ENCODE measurements around the gene LRRC8D.

LRRC8D gene

DNA sequence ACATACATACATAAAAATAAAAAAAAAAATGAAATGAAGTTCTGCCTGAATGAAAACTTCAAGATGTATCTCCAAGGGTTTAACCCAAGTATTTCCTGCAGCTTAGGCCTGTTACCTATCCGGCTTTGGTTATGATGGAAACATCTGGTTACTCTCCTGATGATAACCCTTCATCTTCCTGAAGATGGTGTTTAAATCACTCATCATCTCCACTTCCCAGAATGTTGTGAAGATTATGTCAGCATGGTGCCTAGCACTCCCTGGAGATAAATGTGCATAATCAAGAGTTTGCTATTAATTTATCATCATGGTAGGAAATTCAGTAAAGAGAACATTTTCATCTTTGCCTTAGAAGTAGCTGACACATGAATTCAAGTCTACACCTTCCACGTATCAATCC is 121.2 kb downstream of the LRRC8D start:
- TF ChIP-seq, protein P1, sequence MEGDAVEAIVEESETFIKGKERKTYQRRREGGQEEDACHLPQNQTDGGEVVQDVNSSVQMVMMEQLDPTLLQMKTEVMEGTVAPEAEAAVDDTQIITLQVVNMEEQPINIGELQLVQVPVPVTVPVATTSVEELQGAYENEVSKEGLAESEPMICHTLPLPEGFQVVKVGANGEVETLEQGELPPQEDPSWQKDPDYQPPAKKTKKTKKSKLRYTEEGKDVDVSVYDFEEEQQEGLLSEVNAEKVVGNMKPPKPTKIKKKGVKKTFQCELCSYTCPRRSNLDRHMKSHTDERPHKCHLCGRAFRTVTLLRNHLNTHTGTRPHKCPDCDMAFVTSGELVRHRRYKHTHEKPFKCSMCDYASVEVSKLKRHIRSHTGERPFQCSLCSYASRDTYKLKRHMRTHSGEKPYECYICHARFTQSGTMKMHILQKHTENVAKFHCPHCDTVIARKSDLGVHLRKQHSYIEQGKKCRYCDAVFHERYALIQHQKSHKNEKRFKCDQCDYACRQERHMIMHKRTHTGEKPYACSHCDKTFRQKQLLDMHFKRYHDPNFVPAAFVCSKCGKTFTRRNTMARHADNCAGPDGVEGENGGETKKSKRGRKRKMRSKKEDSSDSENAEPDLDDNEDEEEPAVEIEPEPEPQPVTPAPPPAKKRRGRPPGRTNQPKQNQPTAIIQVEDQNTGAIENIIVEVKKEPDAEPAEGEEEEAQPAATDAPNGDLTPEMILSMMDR (IDR thresholded peaks at IDR 0.05; ENCODE audit: low read depth, low read length): no peak
- no peak overlapping the region for H3K4me3 ChIP-seq (ENCODE audit: low read depth, low read length)

DNA sequence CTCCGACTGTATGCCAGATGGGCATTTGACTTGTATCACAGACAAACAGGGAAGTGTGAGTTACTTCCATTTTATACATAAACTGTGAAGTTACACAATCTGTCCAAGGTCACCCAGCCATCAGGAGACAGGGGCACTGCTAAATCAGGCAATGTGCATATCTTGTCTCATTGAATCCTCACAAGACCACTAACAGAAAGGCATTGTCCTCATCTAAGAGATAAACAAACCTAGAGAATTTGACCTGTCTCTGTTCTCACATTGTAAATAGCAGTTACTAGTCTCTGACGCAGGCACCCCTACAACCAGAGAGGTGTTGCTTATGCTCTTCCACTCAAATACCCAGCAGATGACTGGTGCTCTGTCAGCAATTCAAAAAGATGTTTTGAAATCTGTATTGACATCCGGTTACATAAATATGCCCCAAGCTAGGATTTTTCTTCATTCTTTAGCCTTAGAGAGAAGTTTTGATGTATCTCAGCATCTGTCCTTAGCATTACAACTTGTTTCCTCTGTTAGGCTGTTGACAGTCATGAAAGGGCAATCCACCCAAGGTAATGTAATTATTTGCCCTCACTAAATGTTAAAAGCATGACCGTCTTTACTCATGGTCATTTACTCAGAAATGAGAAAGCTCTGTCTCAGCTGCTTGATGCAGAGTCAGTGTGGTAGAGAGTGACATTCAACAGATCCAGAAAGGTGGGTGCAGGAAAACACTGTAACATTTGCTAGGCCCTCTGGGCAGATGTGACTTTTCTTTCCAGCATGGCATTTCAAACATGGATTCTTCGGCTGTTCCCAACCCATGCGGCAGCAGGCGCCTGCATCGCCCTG is 122.2 kb downstream of the LRRC8D start:
- TF ChIP-seq, protein P1 (IDR thresholded peaks at IDR 0.05; ENCODE audit: low read depth, low read length): no peak
- no peak overlapping the region for H3K4me3 ChIP-seq (ENCODE audit: low read depth, low read length)

DNA sequence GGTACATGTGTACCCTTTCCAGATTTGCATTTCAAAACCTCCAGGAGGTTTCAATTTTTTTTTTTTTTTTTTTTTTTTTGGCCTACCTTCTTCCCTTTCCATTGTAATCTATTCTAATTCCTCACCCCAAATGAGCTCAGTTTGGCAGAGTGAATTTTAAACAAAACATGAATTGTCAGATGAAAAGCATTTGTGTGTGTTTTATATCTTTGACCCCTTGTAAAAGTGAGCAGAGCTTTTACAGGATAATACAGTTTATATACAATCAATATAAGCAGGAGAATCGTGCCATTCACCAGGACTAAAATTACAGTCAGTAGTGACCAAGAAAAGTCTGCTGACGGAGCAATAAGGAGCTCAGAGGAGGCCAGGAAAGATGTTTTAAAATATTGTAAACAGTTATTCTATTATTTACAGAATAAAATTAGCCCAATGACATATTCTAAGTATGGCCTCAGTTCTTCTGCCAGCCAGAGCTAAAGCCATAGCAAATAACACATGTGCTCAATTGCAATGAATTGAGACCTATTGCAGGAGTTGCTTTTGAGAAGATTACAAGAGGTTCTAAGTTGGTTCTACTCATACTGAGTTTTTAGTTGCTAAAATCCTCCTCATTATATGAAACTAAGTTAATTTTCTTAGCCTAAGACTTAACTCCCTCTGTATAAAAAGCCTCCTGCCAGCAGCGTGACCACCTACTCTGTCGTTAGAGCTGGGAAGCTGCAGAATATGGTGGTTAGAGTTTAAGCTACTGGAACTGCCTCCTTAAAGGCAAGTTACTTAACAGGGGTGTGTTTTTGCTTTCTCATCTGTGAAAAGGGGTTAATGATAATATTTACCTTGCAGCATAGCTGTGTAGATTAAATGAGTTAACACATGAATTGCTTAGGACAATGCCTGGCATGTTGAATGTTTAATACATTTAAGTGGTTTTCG is 123.3 kb downstream of the LRRC8D start:
- no peak overlapping the region for H3K4me3 ChIP-seq (ENCODE audit: low read depth, low read length)
- TF ChIP-seq, protein P1 (IDR thresholded peaks at IDR 0.05; ENCODE audit: low read depth, low read length): no peak

DNA sequence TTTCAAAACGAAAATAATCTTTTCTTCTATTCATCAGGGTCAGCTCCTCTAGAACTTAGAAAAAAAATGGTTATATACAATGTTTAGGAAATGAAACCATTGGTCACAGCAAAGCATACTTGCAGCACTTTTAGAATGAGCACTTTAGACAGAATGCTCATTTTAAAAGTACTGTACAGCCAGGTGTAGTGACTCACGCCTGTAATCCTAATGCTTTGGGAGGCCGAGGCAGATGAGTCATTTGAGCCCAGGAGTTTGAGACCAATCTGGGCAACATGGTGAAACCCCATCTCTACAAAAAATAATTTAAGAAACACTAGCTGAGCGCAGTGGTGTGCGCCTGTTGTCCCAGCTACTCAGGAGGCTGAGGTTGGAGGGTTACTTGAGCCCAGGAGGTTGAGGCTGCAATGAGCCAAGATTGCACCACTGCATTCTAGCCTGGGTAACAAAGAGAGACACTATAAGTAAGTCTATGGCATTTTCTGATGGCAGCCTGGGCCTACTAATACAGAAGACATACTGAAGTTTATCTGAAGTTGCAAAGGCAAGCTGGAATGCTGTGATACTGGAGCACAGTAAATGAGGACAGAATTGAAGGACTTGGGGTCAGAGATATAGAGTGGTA is 125.1 kb downstream of the LRRC8D start:
- TF ChIP-seq, protein P1 (IDR thresholded peaks at IDR 0.05; ENCODE audit: low read depth, low read length): no peak
- H3K4me3 ChIP-seq (ENCODE audit: low read depth, low read length): no peak overlapping the region

DNA sequence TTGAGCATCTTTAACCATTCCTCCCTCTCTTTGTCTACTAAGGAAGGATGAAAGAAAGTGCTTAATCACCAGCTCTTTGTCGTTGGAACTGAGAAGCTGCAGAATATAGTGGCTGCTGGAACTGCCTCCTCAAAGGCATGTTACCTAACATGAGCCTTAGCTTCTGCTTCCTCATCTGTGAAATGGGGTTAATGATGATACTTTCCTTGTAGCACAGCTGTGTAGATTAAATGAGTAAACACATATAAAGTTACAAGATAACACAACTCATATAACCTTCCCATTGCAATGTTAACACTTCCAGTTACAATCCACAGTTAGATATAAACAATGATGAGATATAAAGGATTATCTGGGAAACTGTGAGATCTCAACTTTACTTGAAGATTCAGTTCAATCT is 125.7 kb downstream of the LRRC8D start:
- TF ChIP-seq, protein P1 (IDR thresholded peaks at IDR 0.05; ENCODE audit: low read depth, low read length): no peak
- no peak overlapping the region for H3K4me3 ChIP-seq (ENCODE audit: low read depth, low read length)

DNA sequence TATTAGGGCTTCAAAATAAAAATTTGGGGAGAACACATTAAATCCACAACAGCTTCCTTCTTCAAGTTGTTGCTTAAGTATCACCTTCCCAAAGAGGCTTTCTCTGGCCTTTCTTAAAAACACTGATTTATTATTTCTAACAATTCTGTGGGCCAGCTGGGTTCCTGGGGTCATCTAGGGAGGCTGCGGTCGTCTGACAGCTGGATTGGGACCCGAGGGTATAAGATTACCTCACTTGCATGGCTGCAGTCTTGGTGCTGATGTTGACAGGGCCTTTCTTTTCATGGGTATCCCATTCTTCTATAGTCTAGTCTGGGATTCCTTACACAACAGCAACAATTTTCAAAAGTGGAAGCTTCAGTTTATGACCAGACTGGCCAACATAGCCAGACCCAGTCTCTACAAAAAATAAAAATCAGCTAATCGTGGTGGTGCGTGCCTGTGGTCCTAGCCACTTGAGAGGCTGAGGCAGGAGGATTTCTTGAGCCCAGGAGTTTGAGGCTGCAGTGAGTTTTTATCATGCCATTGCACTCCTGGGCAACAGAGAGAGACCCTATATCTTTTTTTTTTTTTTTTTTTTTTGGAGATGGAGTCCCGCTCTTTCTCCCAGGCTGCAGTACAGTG is 128.0 kb downstream of the LRRC8D start:
- TF ChIP-seq, protein P1 (IDR thresholded peaks at IDR 0.05; ENCODE audit: low read depth, low read length): no peak
- no peak overlapping the region for H3K4me3 ChIP-seq (ENCODE audit: low read depth, low read length)
